ENCODE measurements around the gene PTH1R.

Gene PTH1R

DNA sequence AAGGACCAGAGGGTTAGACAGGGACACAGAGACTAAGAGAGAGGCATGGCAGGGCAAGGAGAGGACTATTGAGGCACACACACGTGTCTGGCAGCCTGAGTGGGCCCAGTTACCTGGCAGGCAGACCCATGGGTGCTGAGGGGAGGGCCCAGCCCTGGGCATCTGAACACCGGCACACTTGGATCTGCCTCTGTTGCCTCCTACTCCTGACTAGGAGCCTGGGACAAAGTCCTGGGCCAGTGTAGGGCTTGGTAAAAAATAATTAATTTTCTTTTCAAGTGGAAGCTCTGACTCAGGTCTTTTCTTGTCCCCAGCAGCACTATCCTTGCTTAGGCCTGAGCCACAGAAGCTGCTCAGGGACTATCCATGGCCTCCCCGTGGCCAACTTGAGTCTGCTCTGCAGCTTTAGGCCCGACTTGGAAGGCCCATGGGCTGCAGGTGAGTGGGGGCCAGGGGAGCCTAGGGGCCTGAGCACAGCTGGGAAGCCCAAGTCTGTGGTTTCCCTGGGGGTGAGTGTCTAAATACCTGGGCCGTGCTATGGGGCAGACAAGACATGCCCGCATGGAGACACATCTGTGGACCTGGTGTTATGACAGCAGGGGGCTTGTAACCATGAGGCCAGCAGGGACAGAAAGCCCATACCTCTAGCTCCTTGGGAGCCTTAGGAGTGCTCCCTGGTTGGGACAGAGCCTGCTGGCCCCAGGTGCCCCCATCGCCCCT lies at the start of gene PTH1R:
PTH1R (plus strand) TSS at position 316 of the 720 bp plus-strand sequence. CDS start 5,839 bp downstream, outside the sequence.
- no peak for DNase-seq

DNA sequence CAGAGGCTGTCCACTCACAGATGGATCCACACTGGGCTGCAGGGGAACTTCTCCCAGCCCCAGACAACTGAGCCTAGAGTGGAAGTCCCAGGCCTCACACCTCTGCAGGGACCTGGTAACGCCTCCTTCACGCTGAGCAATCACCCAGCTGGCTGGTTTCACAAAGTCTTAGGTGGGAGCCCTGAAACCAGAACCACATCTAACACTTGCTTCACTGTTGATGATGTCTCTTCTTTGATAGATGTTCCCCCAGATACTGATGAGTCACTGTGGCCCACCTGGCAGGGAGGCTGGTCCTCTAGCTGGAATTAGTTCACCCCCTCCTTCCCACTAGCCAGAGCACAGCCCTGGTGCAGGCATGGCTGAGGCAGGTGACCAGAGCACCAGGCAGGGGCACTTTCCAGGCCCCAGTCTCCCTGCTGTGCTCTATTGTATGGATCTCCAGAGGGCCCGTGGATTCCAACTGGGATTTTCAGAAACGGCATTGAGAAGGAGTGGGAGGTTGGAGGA lies 47.8 kb upstream of the PTH1R start:
- DNase-seq = peak; percentile 33

DNA sequence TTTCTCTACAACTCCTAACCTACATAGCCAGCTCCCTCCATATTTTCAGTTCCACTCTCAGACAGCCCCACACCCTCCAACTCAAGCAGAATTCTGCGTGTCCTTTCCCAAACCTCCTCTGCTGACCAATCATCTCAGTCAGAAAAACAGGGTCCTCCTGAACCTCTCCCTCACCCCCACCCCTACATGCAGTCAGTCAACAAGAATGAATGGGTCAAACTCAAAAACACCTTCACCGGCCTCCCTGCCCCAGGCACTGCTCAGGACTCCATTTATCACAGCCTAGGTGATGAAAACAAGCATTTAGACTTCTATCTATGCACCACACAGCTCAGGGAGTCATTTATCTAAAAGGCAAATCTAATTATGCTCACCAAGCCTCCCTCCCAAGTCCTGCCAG lies 46.7 kb upstream of the PTH1R start:
- DNase-seq = no peak

GRCh38 chr3:46831316-46831715 lies 46.2 kb upstream of the PTH1R start:
- no peak for DNase-seq

GRCh38 chr3:46831841-46832240 lies 45.7 kb upstream of the PTH1R start:
- no peak for DNase-seq

DNA sequence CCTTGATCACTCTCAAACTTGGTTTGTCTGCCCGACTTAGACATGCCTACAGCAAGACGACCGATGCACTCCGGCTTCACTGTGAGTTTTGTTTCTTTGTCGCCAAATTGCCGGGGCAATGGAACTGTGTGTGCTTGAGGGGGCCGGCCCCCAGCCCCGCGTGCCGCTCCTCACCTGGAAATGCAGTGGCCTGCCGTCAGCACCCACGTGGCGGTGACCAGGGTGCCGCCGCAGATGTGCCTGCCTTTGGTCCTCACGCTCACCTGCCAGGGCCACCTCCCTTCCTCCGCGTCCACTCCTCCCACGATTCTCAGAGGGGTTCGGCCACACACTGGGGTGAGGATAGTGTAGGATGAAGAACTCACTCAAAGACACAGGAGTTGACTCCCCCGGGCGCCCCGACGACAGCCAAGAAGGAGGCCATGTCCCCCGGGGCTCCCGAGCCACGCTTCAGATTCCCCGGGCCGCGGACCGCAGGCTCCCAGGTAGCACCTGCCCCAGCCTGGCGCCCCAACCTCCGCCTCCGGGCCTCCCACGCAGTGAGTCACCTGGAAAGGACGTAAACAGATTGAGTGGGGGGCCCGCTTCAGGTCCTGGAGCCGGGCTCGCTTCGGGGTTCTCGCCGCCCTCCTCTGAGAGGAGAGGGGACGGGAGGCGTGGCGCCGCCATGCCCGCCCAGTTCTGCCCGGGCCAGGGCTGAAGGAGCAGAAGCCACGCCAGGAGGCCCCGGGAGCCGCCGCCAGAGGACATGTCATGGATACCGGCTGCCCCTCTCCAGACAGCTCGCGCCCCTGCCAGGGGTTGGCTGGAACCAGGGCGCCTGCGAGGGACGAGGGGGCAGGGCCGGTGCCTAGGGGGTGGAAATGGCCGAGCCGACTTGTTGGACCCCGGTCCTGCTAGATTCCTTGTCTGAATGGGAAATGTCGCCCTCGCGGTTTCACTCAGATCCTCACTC lies 43.9 kb upstream of the PTH1R start:
- DNase-seq = no peak

DNA sequence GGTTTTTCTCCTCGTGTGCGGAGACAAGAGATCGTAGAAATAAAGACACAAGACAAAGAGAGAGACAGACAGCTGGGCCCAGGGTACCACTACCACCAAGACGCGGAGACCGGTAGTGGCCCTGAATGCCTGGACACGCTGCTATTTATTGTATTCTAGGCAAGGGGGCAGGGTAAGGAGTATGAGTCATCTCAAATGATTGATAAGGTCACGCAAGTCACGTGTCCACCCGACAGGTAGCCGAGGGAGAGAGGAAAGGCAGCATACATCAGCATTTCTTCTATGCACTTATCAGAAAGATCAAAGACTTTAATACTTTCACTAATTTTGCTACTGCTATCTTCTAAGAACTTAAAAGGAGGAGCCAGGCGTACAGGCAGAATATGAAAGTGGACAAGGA lies 42.5 kb upstream of the PTH1R start:
- no peak for DNase-seq

- DNase-seq = no peak
Observed at GRCh38 chr3:46835491-46835890, 42.0 kb upstream of the PTH1R start.

GRCh38 chr3:46838301-46838700 lies 39.2 kb upstream of the PTH1R start:
- no peak for DNase-seq

DNA sequence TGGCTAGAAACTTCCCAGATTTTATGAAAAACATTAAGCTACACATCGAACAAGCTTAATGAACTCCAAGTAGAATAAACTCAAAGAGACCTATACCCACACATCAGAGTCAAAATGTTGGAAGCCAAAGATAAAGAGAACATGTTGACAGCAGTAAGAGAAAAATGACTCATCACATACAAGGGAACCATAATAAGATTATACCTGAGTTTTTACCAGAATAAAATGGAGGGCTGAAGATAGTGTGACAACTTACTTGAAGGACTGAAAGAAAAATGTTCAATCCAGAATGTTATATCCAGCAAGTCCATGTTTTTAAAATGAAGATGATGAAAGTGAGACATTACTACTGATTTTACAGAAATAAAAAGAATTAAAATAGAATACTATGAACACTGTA lies 37.0 kb upstream of the PTH1R start:
- no peak for DNase-seq

DNA sequence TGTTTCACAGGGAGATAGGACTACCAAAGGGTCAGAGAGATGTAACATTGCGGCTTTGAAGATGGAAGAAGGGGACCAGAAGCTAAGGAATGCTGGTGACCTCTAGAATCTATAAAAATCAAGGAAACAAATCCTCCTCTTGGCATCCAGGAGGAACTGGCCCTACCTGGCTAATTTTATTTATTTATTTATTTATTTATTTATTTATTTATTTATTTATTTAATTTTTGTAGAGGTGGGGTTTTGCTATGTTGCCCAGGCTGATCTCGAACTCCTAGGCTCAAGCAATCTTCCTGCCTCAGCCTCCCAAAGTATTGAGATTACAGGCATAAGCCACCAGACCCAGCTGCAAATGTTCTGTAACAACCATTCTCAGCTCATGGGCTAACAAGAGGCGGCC lies 34.0 kb upstream of the PTH1R start:
- DNase-seq = no peak

DNA sequence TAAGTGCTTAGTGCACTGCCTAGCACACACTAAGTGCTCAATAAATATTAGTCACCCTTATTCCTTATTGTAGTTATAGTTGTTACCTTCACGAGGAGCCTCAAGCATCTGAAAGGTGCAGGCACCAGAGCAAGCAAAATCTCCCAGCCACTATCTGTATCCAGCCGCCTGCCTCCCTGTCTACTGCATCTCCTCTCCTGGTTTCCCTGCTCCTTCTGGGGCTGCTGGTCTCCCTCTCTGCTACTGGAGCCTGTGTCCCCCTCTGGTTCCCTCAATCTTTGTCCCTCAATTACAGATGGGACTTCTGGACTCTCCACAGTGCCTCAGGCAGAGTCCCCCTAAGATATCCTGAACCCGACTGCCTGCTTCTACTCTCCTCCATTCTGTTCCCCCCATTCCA lies 33.1 kb upstream of the PTH1R start:
- no peak for DNase-seq

DNA sequence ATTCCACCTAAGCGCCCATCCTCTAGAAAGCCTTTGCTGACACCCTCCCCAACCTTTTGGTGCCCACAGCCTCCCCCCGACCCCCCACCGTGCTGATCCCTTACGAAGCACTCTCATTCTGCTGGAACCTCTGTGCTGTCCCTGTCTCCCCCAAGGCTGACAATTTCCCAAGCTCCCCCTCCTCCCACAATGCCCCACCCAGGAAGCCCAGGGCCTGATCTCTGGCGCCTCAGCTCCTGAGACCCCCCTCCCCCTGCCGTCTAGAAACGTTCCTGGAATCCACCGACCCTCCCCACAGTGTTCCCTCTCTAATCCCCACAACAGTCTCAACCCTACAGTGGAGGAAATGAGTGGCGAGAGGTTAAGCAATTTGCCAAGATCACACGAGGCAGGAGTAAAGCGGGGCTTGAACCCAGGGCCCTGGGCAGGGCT lies 32.6 kb upstream of the PTH1R start:
- no peak for DNase-seq

- DNase-seq = no peak
Observed at GRCh38 chr3:46845397-46845859, 32.1 kb upstream of the PTH1R start.

DNA sequence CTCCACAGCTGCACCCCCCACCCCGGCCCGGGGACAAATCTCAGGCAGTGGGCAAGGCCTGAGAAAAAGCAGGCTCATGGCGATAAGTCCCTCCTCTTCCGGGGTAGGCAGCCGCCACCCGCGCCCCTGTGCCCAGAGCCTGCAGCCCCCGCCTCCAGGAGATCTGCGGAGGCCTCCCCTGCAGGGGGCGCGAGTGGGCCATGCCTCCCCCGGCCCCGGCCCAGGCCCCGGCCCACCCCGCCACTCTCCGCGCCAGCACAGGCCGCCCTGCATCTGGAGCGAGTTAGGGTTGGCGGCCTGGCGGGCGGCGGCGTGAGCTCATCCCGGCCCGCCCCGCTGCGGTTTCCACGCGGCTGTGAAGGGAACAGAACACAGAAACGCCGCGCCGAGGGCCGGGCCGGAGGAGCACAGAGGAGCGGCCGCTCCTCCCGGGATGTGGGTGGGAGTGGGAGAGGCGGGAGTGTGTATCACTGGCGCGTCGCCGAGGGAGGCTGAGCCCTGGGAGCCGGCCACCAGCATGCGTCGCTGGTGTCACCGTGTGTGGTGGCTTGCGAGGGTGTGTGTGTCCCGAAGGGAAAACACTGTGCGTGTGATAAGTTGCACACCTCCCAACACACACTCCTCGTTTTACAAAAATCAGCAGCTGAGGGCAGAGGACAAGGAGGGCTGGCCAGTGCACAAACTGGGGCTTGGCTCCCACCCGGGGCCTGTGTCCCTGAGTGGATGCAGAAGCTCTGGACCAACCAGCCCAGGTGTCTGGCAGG lies 31.5 kb upstream of the PTH1R start:
- DNase-seq = peak; percentile 80

DNA sequence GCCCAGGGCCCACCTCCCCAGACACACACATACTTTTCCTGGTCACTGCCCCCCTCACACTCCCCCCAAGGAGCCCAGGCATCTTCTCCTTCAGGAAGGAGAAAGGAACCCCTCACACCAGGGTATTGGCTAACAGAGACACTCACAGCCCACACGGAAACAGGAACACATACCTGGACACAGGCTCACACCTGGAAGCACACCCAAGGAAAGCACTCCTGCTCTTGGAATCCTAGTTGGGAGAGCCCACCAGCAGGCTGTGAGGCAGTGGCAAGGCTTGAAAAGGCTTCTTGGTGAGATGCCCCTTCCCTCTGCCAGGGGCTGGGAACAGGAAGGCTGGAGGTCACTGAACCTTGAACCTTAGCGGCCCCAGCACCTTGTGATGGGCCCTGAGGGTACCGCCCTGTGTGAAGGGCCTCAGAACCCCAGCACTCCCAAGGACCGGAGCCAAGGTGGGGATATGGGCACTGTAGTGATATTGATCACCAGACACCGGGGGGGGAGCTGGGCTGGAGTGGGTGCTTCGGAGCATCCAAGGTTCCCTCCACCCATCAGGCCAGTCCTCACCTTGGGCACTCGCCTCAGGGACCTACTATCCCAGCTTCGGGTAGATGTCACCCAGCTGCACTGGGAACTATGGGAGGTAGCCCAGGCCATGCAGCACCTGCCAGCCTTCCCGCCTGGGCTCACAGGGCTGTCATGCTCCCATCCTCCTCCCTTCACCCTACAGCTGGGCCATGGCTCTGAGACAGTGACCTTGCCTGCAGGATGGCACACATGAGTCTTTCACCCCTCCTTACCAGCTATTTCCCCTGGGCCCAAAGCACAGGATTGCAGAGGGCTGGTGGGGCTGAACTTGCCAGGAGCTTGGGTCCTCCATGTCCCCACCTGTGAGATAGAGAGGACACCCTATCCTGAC lies 30.6 kb upstream of the PTH1R start:
- no peak for DNase-seq

- DNase-seq = no peak
Observed at GRCh38 chr3:46847744-46848143, 29.8 kb upstream of the PTH1R start.

DNA sequence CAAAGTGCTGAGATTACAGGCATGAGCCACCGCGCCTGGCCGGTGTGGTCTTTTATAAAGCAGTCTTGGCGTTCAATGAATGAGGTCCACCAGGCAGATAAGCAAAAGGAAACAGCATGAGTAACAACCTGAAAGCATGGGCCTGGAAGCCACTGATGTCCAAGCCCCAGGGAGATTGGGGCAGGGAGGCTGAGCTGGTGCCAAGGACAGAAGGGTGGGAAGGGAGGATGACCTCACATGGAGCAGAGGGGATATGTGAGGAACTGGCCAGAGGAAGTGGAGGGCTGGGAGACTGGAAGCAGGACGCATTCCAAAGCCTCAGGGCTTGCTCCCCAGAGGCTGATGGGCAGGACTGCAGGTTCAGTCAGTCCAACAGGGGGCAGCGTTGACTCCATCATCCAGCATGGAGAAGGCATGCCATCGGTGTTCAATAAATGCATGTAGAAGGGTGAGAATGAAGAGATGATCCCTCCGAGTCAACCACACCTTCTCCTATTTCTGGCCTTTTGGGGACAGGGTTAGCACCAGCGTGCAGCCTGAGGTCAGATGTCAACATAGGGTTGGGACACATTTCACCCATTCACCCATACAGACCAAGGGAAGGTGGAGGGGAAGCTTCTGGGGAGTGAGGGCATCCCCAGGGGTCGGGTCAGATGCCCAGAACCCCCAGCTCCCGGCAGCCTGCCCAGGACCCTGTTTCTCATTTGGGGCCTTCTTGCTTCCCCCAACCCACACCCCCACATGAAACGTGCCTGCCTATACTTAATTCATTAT lies 29.1 kb upstream of the PTH1R start:
- peak; percentile 34 for DNase-seq

- no peak for DNase-seq
Observed at GRCh38 chr3:46849045-46849631, 28.4 kb upstream of the PTH1R start.

GRCh38 chr3:46849686-46850467 lies 27.6 kb upstream of the PTH1R start:
- DNase-seq = no peak
